Right forelimb (tissue), 1 donor: ENCODE data around the gene EMP3.
"Not testable (repeated sequence)": the region's sequence is repeated elsewhere in the genome, so short reads cannot be mapped to it uniquely, and the experiment has no call there.

Experiments used
- DNase-seq: peaks from one replicate; pipeline ENCODE4 v3.0.0-alpha.2; 2018

Gene EMP3

GRCh38 chr19:48348737-48349136 lies 23.4 kb downstream of the EMP3 start:
- no peak for DNase-seq

- DNase-seq: no peak
Observed at GRCh38 chr19:48350856-48351255, 25.5 kb downstream of the EMP3 start.

- DNase-seq: peak; percentile 69
Observed at GRCh38 chr19:48351341-48351752, 26.0 kb downstream of the EMP3 start.

DNA sequence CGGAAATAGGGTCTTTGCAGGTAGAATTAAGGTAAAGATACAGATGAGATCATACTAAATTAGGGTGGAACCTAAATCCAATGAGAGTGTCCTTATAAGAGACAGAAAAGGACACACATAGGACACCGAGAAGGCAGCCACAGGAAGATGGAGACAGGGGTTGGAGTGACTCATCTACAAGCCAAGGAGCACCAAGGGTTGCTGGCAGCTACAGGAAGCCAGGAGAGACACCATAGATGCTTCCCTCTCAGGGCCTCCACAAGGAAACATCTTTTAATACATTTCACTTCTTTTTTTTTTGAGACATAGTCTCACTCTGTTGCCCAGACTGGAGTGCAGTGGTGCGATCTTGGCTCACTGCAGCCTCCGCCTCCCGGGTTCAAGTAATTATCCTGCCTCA lies 28.3 kb downstream of the EMP3 start:
- no peak for DNase-seq

DNA sequence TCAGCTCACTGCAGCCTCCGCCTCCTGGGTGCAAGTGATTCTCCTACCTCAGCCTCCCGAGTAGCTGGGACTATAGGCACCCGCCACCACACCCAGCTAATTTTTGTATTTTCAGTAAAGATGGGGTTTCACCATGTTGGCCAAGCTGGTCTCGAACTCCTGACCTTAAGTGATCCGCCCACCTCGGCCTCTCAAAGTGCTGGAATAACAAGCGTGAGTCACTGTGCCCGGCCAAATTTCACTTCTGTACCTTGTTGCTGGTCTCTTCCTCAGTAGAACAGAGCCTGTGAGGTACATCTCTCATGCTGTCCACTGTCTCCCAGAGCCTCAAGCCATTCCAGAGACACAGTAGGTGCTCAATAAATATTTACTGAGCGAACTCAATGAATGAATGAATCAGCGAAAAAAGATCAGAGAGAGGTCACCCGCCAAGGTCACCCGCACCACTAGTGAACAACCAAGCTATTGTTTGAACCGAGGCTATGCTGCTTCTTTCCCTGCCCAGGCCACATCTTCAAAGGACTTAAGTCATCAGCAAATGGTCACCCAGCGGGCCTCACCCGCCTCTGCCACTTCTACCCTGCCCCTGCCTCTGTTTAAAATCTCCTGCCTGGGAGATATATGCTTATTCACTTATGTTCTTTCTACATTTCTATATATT lies 29.1 kb downstream of the EMP3 start:
- no peak for DNase-seq

DNA sequence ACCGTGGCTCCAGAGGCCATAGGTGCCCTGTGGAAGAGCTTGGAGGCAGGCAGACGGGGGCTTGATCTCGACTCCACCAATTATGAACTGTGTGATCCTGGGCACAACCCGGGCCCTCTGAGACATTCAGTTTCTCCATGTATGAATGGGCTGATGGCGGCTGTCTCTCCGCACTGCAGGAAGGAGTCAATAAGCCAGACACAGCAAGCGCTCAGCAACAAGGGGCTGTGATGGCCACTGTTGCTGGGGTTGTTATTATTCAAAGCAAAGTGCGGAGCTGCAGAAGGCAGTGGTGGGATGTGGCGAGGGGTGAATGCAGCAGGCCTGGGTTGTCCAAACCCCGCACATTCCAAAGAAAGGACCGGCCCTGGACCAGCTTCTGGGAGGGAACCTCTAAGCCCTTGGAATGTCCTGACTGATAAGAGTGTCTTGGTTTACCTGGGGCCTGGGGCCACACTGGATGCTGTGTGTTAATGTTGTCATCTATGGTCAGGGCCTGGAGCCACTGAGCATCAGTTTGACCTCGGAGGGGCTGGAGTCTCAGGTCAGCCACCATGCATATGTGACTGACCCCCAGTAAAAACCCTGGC lies 30.1 kb downstream of the EMP3 start:
- DNase-seq: no peak

DNA sequence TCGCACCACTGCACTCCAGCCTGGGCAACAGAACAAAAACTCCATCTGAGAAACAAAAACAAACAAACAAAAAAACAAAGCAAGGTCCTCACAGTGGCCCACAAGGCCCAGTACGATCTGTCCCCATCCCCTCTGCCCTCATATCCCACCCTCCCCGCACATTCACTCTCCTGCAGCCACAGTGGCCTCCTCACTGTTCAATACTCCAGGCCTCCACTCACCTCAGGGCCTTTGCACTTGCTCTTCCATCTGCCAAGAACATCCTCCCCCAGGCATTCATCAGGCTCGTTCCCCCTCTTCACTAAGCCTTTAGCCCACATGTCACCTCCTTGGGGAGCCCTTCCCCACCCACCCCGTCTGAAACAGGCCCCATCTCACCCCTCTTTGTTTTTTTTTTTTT lies 33.8 kb downstream of the EMP3 start:
- no peak for DNase-seq

- DNase-seq: no peak
Observed at GRCh38 chr19:48361912-48362311, 36.6 kb downstream of the EMP3 start.

DNA sequence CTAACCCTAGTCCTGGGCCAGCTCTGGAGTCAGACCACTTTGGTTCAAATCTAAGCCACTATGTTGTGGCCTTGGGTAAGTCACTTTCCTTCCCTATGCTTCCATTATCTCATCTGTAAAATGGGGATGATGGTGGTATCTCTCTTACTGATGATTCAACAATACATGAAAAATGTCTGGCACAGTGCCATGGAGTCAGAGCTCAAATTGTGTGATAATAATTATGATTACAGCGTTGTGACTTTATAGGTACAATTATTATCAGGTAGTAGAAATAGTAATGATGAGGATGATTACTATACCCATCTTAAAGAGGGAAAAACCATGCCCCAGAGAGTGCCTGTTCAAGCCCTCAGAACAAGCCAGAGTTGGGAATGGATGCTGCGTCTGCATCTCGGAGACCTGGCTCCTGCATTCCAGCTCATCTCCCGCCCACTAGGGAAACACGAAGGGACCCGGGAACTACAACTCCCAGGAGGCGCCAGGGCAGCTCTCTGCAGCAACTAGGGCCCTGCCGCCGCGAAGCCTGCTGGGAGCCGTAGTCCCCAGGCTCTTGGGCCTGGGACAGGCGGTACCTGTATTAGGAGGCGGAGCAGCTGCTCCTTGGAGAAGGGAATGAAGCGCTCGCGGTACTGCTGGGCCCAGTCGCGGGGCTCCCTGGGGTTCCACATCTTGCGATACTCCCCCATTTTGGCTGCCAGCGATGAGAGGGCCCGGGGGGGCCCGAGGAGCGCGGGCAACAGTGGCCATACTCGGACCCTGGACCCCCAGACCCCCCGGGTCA lies 37.6 kb downstream of the EMP3 start:
- peak; percentile 93 for DNase-seq

- DNase-seq: no peak
Observed at GRCh38 chr19:48363500-48363809, 38.1 kb downstream of the EMP3 start.

- DNase-seq: peak; percentile 98
Observed at GRCh38 chr19:48363810-48364597, 38.7 kb downstream of the EMP3 start, which contains the start of the genes SYNGR4 and TMEM143. TSS of gene SYNGR4 (plus strand) at chr19:48364367. CDS start at chr19:48365843, 1,476 bp downstream. TSS of gene TMEM143 (minus strand) at chr19:48363940. CDS start at chr19:48363920, 20 bp downstream.

DNA sequence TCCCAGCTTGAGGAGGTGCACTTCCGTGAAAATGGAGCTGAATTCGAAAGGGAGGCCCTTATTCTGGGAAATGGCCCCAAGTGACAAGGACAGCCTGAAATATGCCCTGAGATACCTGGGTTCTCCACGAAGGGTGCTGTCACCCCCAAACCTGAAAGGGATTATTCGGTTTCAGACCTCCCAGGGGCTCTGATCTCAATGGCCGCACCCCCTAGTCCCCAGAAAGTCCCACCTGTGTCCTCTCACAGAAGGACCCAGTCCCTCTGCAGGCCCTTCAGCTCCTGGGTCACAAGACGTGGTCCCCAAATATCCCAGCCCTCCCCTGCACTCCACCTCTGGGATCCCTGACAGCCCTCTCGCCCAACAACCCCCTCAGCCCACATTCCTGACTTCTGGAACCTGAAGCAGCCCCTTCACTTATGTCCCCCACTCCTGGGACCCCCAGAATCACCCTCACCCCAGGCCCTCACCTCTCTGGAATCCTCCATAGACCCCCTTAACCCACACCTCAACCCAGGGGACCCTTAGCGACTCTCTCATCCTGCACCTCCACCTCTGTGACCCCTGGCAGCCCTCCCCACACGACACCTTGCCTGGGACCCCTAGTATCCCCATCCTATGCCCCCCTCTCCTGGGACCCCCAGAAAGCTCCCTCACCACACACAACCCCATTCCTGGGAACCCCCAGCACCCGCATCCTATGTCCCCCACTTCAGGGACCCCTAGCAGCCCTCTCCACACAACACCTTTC lies 39.4 kb downstream of the EMP3 start:
- DNase-seq: no peak

GRCh38 chr19:48365602-48366001 lies 40.2 kb downstream of the EMP3 start:
- DNase-seq: no peak

DNA sequence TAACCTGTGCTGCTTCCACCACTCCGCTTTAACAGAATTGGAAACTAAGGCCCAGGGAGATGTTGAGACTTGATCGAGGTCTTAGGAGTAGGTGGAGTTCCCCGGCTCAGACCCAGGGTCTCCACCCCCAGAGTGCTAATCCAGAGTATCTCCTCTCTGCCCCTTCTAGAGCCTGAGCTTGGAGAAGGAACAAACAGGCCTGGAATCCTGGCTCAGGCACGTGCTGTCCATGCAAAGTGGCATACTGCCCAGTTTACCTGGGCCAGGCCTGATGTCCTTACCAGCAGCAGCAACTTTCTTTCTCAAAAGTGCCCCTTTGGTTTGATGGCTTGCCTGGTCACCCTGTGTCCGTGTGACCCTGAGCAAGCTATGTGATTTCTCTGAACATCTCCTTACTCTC lies 42.5 kb downstream of the EMP3 start:
- DNase-seq: no peak

GRCh38 chr19:48368936-48369335 lies 43.6 kb downstream of the EMP3 start:
- no peak for DNase-seq

- DNase-seq: no peak
Observed at GRCh38 chr19:48370955-48371354, 45.6 kb downstream of the EMP3 start.

DNA sequence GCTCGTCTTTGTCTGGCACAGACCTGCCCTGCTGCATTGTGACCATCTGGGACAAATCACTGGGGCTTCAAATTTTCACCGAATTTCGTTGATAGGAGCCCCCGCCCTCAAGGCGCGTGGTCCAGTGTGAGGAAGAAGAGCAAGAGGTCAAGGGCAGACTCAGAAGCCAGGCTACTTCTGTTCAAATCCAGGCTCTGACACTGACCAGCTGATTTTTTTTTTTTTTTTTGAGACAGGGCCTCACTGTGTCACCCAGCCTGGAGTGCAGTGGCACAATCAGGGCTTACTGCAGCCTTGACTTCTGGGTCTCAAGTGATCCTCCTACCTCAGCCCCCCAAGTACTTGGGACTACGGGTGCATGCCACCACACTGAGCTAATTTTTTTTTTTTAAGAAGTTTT lies 46.0 kb downstream of the EMP3 start:
- no peak for DNase-seq

DNA sequence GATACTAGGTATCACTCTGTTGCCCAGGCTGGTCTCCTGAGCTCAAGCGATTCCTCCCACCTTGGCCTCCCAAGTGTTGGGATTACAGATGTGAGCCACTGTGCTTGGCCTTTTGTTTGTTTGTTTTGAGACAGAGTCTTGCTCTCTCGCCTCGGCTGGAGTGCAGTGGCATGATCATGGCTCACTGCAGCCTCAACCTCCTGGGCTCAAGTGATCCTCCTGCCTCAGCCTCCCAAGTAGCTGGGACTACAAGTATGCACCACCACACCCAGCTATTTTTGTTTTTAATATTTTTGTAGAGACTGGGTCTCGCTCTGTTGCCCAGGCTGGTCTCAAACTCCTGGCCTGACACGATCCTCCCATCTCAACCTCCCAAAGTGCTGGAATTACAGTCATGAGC lies 46.4 kb downstream of the EMP3 start:
- not testable (repeated sequence) for DNase-seq

DNA sequence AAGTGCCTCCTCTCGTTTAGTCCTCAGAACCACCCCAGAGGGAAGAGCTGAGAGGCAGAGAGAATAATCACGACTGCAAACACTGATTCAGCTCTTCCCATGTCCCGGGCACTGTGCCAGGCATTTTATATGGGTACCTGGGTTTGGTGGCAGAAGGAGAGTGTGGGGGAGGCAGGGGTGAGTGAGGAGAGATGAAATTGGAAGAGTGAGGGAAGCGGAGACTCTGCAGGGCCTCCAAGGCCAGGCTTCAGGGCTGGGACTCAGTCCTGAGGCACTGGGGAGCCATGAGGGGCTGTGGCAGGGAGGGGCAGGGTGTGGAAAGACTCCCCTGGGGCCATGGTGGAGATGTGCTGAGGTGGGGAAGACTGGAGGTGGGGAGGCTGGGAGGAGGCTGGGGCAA lies 47.6 kb downstream of the EMP3 start:
- no peak for DNase-seq

- no peak for DNase-seq
Observed at GRCh38 chr19:48373567-48373966, 48.2 kb downstream of the EMP3 start.

GRCh38 chr19:48378194-48378570 lies 52.8 kb downstream of the EMP3 start:
- DNase-seq: no peak

DNA sequence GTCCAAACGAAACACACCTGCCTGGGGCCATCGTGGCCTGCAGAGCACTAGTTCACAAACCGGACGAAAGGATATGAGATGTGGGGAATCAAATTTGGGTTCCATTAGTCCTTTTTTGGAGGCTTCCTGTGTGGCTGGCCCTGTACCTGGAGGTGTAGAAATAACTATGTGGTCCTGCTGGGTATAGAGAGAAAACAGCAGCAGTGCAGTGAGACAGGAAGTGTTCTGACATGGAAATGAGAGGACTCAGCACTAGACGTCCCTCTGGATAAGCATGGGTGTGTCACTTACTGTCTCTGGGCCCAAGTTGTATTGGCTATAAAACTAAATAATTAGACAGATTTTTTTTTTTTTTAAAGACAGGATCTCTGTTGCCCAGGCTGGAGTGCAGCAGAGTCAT lies 53.7 kb downstream of the EMP3 start:
- no peak for DNase-seq
